ENCODE results near the gene SGO1. TPM values are rescaled to one million over a fixed set of nuclear protein-coding genes. Genes with fewer than 3 reads are reported as not detected.

Gene SGO1
- total RNA-seq, 1 donor from 2014 or later = 0.38 TPM

DNA sequence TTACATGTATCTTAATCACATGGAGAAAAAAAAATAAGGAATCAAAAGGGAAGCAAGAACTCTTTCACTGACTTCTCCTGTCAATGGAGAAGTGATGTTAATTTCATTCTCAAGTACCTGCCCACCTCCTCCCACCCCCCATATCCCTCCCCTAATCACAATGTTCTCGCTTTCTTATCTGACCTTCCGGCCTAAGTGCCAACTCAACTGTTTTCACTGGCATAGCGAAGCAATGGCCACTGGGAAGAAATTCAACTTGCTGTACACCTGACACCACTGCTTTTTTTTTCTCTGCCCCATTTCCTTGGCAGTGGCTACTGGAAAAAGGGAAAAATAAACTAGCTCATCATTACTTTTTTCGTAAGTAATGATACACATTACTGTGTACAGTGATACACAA is 3.8 kb downstream of the SGO1 start:
- H3K27me3 ChIP-seq (ENCODE audit: low read depth) = no peaks in the 10 kb centered on the region
- no peak overlapping the region for H3K4me3 ChIP-seq
- peaks cover 28% of the 10 kb centered on the region for H3K4me1 ChIP-seq
- peak overlapping the region; percentile 82 for H3K27ac ChIP-seq (replicated peaks)
- intact Hi-C loops (cut with micrococcal nuclease) = no loop called here
- H3K9me3 ChIP-seq (replicated peaks) = no peaks in the 10 kb centered on the region
- no peak for DNase-seq
- TF ChIP-seq, protein P1, sequence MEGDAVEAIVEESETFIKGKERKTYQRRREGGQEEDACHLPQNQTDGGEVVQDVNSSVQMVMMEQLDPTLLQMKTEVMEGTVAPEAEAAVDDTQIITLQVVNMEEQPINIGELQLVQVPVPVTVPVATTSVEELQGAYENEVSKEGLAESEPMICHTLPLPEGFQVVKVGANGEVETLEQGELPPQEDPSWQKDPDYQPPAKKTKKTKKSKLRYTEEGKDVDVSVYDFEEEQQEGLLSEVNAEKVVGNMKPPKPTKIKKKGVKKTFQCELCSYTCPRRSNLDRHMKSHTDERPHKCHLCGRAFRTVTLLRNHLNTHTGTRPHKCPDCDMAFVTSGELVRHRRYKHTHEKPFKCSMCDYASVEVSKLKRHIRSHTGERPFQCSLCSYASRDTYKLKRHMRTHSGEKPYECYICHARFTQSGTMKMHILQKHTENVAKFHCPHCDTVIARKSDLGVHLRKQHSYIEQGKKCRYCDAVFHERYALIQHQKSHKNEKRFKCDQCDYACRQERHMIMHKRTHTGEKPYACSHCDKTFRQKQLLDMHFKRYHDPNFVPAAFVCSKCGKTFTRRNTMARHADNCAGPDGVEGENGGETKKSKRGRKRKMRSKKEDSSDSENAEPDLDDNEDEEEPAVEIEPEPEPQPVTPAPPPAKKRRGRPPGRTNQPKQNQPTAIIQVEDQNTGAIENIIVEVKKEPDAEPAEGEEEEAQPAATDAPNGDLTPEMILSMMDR (IDR thresholded peaks at IDR 0.05; ENCODE audit: borderline replicate concordance) = no peak
- no peaks in the 10 kb centered on the region for H3K36me3 ChIP-seq

DNA sequence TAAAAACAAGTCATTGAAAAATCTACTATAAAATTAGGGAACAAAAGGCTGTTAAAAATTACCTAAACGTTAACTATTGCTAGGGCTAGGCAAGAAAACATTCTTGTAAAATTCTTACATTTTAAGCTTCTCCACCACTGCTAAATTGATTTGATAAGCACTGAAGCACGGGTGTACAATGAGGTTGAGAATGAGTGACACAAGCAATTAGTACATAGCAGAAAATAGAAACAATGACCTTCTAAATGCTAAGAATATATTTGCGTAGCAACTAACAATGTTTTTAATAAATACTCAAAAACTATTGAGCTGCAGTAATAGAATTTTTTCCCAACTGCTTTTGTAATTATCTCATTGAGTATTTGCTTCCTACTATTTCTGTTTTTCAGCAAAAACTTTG is 4.7 kb downstream of the SGO1 start:
- Histone ChIP-seq H3K4me3 (no peak overlapping the region), H3K9me3 (replicated peaks) (no peaks in the 10 kb centered on the region), H3K36me3 (no peaks in the 10 kb centered on the region), H3K27ac (replicated peaks) (peak overlapping the region; percentile 82), H3K4me1 (peaks cover 21% of the 10 kb centered on the region), H3K27me3 (ENCODE audit: low read depth) (no peaks in the 10 kb centered on the region)
- intact Hi-C loops (cut with micrococcal nuclease) = no loop called here
- no peak for DNase-seq
- TF ChIP-seq, protein P1 (IDR thresholded peaks at IDR 0.05; ENCODE audit: borderline replicate concordance) = no peak

DNA sequence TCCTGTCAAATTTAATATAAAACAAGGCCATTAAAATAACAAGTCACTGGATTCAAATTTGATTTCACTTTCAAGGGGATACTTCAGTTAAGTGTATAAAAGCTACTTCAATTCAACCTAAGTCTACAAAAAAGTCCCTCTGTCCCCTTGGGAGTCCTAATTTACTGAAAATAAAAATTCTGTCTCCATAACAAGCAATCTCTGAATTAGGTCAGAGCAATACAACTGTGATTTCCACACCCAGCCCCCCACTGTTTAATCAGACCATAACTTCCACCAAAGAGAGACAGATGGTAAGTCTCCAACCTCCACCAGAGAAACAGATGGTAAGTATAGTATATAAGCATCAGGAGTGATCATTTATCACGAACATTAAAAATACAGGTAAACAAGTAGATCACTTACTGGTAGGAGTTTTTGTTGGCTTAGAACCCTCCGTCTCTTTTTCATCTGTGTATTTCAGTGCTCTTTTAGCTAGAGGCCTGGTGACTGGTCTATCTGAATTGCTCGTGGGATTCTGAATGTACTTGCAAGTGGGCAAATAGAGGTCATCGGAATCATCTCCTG is 12.1 kb downstream of the SGO1 start:
- no peak overlapping the region for H3K4me3 ChIP-seq
- H3K9me3 ChIP-seq (replicated peaks) = no peaks in the 10 kb centered on the region
- no peaks in the 10 kb centered on the region for H3K27me3 ChIP-seq (ENCODE audit: low read depth)
- TF ChIP-seq, protein P1 (IDR thresholded peaks at IDR 0.05; ENCODE audit: borderline replicate concordance) = no peak
- no peaks in the 10 kb centered on the region for H3K36me3 ChIP-seq
- intact Hi-C loops (cut with micrococcal nuclease) = no loop called here
- H3K4me1 ChIP-seq = no peaks in the 10 kb centered on the region
- DNase-seq = no peak
- H3K27ac ChIP-seq (replicated peaks) = no peak overlapping the region

DNA sequence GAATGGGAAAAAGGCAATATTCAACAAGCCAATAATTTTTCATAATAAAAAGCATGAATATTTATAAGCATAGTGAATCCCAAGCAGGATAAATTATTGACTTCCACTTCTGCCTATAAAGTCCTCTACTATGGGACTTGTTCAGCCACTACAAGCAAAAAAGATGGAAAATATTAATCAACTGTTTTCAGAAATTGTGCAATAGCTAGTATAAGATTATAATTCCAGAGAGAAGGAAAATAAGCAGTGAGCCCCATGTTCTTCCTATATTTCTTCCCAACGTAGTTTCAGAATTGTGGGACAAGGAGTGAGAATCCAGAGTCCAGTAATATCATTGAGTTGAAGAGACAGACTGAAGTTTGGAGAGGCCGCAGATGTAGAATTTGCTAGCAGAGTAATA is 24.3 kb downstream of the SGO1 start:
- Histone ChIP-seq H3K27ac (replicated peaks) (no peak overlapping the region), H3K9me3 (replicated peaks) (no peaks in the 10 kb centered on the region), H3K4me3 (no peak overlapping the region), H3K27me3 (ENCODE audit: low read depth) (no peaks in the 10 kb centered on the region), H3K4me1 (peaks cover 13% of the 10 kb centered on the region), H3K36me3 (no peaks in the 10 kb centered on the region)
- TF ChIP-seq, protein P1 (IDR thresholded peaks at IDR 0.05; ENCODE audit: borderline replicate concordance) = no peak
- intact Hi-C loops (cut with micrococcal nuclease) = no loop called here
- no peak for DNase-seq

DNA sequence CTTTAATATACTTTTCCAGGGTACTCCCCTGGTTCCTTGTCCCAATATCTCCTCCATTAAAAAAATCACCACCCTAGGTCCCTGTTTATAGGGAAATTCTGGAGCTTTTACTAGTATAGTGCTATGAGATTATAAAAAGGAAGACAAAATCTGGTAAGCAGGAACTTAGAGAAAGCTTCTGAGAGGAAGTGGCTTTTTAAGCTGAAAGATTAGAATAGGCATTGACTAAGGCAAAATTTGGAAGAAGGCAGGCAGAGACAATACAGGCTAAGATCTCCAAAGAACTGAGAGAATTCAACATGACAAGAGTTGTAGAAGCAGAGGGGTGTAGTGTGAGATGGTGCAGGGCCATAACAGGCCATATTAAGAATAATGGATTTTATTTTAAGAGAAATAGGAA is 25.8 kb downstream of the SGO1 start:
- TF ChIP-seq, protein P1 (IDR thresholded peaks at IDR 0.05; ENCODE audit: borderline replicate concordance) = no peak
- Histone ChIP-seq H3K4me3 (no peak overlapping the region), H3K36me3 (peaks cover 3% of the 10 kb centered on the region), H3K9me3 (replicated peaks) (no peaks in the 10 kb centered on the region), H3K27me3 (ENCODE audit: low read depth) (no peaks in the 10 kb centered on the region), H3K4me1 (peaks cover 13% of the 10 kb centered on the region), H3K27ac (replicated peaks) (peak overlapping the region; percentile 14)
- DNase-seq = no peak
- intact Hi-C loops (cut with micrococcal nuclease) = no loop called here
